K562 (cell line): ENCODE results near the gene PVALEF. TPM values are rescaled to one million over a fixed set of nuclear protein-coding genes. Genes with fewer than 3 reads are reported as not detected.

Source experiments
- AFF4 ChIP-seq: sonication (generic); formaldehyde crosslinking; IDR thresholded peaks from 2 replicates; pipeline ENCODE4 v1.8.0; 2023; ENCODE audit warnings: mild to moderate bottlenecking, missing genetic modification reagents
- CUX1 ChIP-seq: fragments of 200-800 bp; sonication (Bioruptor generic); IDR thresholded peaks from 2 replicates; pipeline ENCODE4 v1.6.1; 2016; ENCODE audit warnings: missing genetic modification characterization, missing compliant biosample characterization
- EZH2 ChIP-seq: IDR thresholded peaks from 2 replicates; pipeline ENCODE4 v1.6.1; 2012; ENCODE audit warnings: low read depth, mild to moderate bottlenecking, inconsistent platforms, low read length, borderline replicate concordance
- PCBP2 ChIP-seq: fragments of 200-400 bp; formaldehyde crosslinking; IDR thresholded peaks from 2 replicates; pipeline ENCODE4 v1.6.1; 2018; ENCODE audit warnings: low read length, low read depth, mild to moderate bottlenecking, moderate library complexity; ENCODE audit not compliant: poor library complexity, severe bottlenecking
- RHOXF2B ChIP-seq: fragments of 250-450 bp; sonication (Bioruptor Pico); conservative IDR thresholded peaks from 2 replicates; pipeline ENCODE4 v1.5.1; 2021
- ZSCAN32 ChIP-seq: fragments of 450-650 bp; formaldehyde crosslinking; IDR thresholded peaks from 2 replicates; pipeline ENCODE4 v1.4.0; 2020; ENCODE audit warnings: mild to moderate bottlenecking, moderate library complexity
- polyA plus RNA-seq, 8 experiments: library from polyadenylated mRNA; depleted of rRNA in 4 of 8; stranded (reverse) in 5 of 8; unstranded in 3 of 8; fragments of >200 nt; fragmentation: Nextera tagmentation in 2 of 8; fragmentation: Illumina TruSeq in 1 of 8; extraction: Ambion mirVana in 2 of 8; extraction: Trizol in 1 of 8; gene quantifications; 2 replicates each; pipeline versions ENCODE4 v1.2.1 to v1.2.3, GENCODE V29; 2011 to 2014; ENCODE audit warnings: inconsistent platforms in 1 of 8, missing spikeins in 1 of 8
- total RNA-seq, 7 experiments: library from RNA; depleted of rRNA in 6 of 7; stranded (reverse); fragments of >200 nt in 6 of 7; fragmentation: Illumina TruSeq in 2 of 7; extraction: Trizol in 2 of 7; gene quantifications; 2 replicates each; pipeline versions ENCODE4 v1.2.1 to v1.2.3, GENCODE V29; 2011 to 2021; ENCODE audit warnings: low replicate concordance in 1 of 7
- TF ChIP-seq, protein P1 (sequence below): sonication (generic); formaldehyde crosslinking; IDR thresholded peaks from 2 replicates; pipeline ENCODE4 v1.8.1; 2023; ENCODE audit warnings: missing genetic modification reagents, mild to moderate bottlenecking, borderline replicate concordance

Gene PVALEF
- total and polyA plus RNA-seq, 9 of the 15 experiments (the other 6 are each of a cell fraction or from before 2014, with no cell fraction given): not detected

GRCh38 chr17:81119223-81120148, 45.8 kb upstream of the PVALEF start (continued):
- TF ChIP-seq CUX1 (no peak), EZH2 (no peak), AFF4 (CRISPR knock-in tag) (no peak), ZSCAN32 (CRISPR knock-in tag) (no peak), RHOXF2B (CRISPR knock-in tag) (no peak), PCBP2 (no peak)
- TF ChIP-seq, protein P1, sequence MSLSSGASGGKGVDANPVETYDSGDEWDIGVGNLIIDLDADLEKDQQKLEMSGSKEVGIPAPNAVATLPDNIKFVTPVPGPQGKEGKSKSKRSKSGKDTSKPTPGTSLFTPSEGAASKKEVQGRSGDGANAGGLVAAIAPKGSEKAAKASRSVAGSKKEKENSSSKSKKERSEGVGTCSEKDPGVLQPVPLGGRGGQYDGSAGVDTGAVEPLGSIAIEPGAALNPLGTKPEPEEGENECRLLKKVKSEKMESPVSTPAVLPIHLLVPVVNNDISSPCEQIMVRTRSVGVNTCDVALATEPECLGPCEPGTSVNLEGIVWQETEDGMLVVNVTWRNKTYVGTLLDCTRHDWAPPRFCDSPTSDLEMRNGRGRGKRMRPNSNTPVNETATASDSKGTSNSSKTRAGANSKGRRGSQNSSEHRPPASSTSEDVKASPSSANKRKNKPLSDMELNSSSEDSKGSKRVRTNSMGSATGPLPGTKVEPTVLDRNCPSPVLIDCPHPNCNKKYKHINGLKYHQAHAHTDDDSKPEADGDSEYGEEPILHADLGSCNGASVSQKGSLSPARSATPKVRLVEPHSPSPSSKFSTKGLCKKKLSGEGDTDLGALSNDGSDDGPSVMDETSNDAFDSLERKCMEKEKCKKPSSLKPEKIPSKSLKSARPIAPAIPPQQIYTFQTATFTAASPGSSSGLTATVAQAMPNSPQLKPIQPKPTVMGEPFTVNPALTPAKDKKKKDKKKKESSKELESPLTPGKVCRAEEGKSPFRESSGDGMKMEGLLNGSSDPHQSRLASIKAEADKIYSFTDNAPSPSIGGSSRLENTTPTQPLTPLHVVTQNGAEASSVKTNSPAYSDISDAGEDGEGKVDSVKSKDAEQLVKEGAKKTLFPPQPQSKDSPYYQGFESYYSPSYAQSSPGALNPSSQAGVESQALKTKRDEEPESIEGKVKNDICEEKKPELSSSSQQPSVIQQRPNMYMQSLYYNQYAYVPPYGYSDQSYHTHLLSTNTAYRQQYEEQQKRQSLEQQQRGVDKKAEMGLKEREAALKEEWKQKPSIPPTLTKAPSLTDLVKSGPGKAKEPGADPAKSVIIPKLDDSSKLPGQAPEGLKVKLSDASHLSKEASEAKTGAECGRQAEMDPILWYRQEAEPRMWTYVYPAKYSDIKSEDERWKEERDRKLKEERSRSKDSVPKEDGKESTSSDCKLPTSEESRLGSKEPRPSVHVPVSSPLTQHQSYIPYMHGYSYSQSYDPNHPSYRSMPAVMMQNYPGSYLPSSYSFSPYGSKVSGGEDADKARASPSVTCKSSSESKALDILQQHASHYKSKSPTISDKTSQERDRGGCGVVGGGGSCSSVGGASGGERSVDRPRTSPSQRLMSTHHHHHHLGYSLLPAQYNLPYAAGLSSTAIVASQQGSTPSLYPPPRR: no peak
